Dedifferentiated amniotic fluid mesenchymal stem cell (primary cell): ENCODE data around the gene RDX.

Experiments used
- DNase-seq: peaks from one replicate; pipeline ENCODE4 v3.0.0-alpha.2; 2016; ENCODE audit errors: extremely low spot score

The RDX gene

GRCh38 chr11:110172468-110173065 is 123.8 kb downstream of the RDX start:
- no peak for DNase-seq

- DNase-seq, result no peak
Observed at GRCh38 chr11:110169738-110170137, 126.7 kb downstream of the RDX start.

GRCh38 chr11:110168033-110168803 is 128.2 kb downstream of the RDX start:
- DNase-seq, result no peak

- DNase-seq, result no peak
Observed at GRCh38 chr11:110165039-110165925, 131.1 kb downstream of the RDX start.

- DNase-seq, result no peak
Observed at GRCh38 chr11:110162216-110162615, 134.2 kb downstream of the RDX start.

- no peak for DNase-seq
Observed at GRCh38 chr11:110161061-110161460, 135.4 kb downstream of the RDX start.

- DNase-seq, result no peak
Observed at GRCh38 chr11:110160437-110160836, 136.0 kb downstream of the RDX start.

- no peak for DNase-seq
Observed at GRCh38 chr11:110160016-110160415, 136.4 kb downstream of the RDX start.

GRCh38 chr11:110159476-110159875 is 136.9 kb downstream of the RDX start:
- no peak for DNase-seq

- no peak for DNase-seq
Observed at GRCh38 chr11:110158317-110159200, 137.9 kb downstream of the RDX start.

GRCh38 chr11:110156503-110156902 is 139.9 kb downstream of the RDX start:
- no peak for DNase-seq

GRCh38 chr11:110153474-110153873 is 142.9 kb downstream of the RDX start:
- DNase-seq, result no peak

- no peak for DNase-seq
Observed at GRCh38 chr11:110152199-110152598, 144.2 kb downstream of the RDX start.

GRCh38 chr11:110148775-110149744 is 147.4 kb downstream of the RDX start:
- no peak for DNase-seq

GRCh38 chr11:110147962-110148709 is 148.3 kb downstream of the RDX start:
- no peak for DNase-seq

GRCh38 chr11:110141812-110142211 is 154.6 kb downstream of the RDX start:
- no peak for DNase-seq

- DNase-seq, result no peak
Observed at GRCh38 chr11:110134110-110134509, 162.3 kb downstream of the RDX start.

GRCh38 chr11:110133160-110133559 is 163.3 kb downstream of the RDX start:
- no peak for DNase-seq

- DNase-seq, result no peak
Observed at GRCh38 chr11:110131386-110132123, 164.9 kb downstream of the RDX start.
